HG02840 (cell line): ENCODE measurements around the gene TMEM231.

ENCODE experiments used
- ATAC-seq: cut with Tn5 transposase; IDR thresholded peaks from one replicate; pipeline ENCODE4 v1.9.1; 2021; ENCODE audit warnings: mild to moderate bottlenecking, moderate library complexity, moderate number of reproducible peaks; ENCODE audit not compliant: unreplicated experiment, low FRiP score

TMEM231 gene

GRCh38 chr16:75495076-75495674, 60.9 kb downstream of the TMEM231 start, which contains the start of gene CHST6:
Gene CHST6 (minus strand): TSS chr16:75495441. CDS start chr16:75479828, 15,613 bp downstream.
- no peak for ATAC-seq

GRCh38 chr16:75494661-75495075, 61.4 kb downstream of the TMEM231 start:
- ATAC-seq: no peak

- ATAC-seq: no peak
Measured at GRCh38 chr16:75494184-75494583, 61.9 kb downstream of the TMEM231 start.

- ATAC-seq: no peak
Measured at GRCh38 chr16:75491876-75492275, 64.2 kb downstream of the TMEM231 start.

- ATAC-seq: no peak
Measured at GRCh38 chr16:75488322-75488721, 67.7 kb downstream of the TMEM231 start.
